IPS DF 6.9 (cell line): ENCODE measurements around the gene CRTC3.
A peak's percentile ranks its signal among the peaks of the same experiment; 100 is the strongest.
"Not testable (repeated sequence)": the region's sequence is repeated elsewhere in the genome, so short reads cannot be mapped to it uniquely, and the experiment has no call there.

Experiments used
- DNase-seq: peaks from one replicate; pipeline ENCODE4 v3.0.0-alpha.2; 2013; ENCODE audit warnings: low read depth, low spot score
- H3K27ac ChIP-seq: one replicate; pipeline ENCODE4 v1.5.1; 2013; ENCODE audit warnings: low read length, control low read depth
- H3K27me3 ChIP-seq: 2 replicates; pipeline ENCODE4 v1.6.1; 2013; ENCODE audit warnings: mild to moderate bottlenecking, low read length; ENCODE audit not compliant: control insufficient read depth, insufficient read depth
- H3K36me3 ChIP-seq: 2 replicates; pipeline ENCODE4 v1.6.1; 2013; ENCODE audit warnings: low read length; ENCODE audit not compliant: control insufficient read depth, insufficient read depth
- H3K4me1 ChIP-seq: 2 replicates; pipeline ENCODE4 v1.6.1; 2013; ENCODE audit warnings: low read length; ENCODE audit not compliant: control insufficient read depth, insufficient read depth
- H3K4me3 ChIP-seq: 2 replicates; pipeline ENCODE4 v1.5.1; 2013; ENCODE audit warnings: mild to moderate bottlenecking, low read length
- H3K9me3 ChIP-seq: 2 replicates; pipeline ENCODE4 v1.6.1; 2013; ENCODE audit warnings: low read length, inconsistent platforms; ENCODE audit not compliant: control insufficient read depth, insufficient read depth
- WGBS: extraction: QIAGEN DNeasy Blood & Tissue Kit; methylation state at CpG from one replicate; pipeline ENCODE4 v1.1.7; 2013; ENCODE audit warnings: mixed read lengths, missing lambda C conversion rate; ENCODE audit not compliant: insufficient read length, insufficient coverage; 5-methylcytosine and 5-hydroxymethylcytosine counted together

Gene CRTC3

GRCh38 chr15:90645873-90646575 lies 116.3 kb downstream of the CRTC3 start:
- Histone ChIP-seq H3K4me3 (no peak overlapping the region), H3K4me1 (no peaks in the 10 kb centered on the region; the same call in 1 of the 2 replicates), H3K27me3 (no peaks in the 10 kb centered on the region), H3K9me3 (no peaks in the 10 kb centered on the region), H3K27ac (no peak overlapping the region), H3K36me3 (no peaks in the 10 kb centered on the region)
- WGBS, result no CpG with 5 or more reads among the region's 23 CpGs
- no peak for DNase-seq

GRCh38 chr15:90646662-90647305 lies 117.1 kb downstream of the CRTC3 start:
- 100% methylated on average over 1 of the region's 6 CpGs for WGBS
- Histone ChIP-seq H3K4me3 (no peak overlapping the region), H3K27me3 (no peaks in the 10 kb centered on the region), H3K27ac (no peak overlapping the region), H3K36me3 (no peaks in the 10 kb centered on the region), H3K9me3 (no peaks in the 10 kb centered on the region), H3K4me1 (no peaks in the 10 kb centered on the region; the same call in 1 of the 2 replicates)
- no peak for DNase-seq

- 100% methylated on average over 2 of the region's 2 CpGs for WGBS
- DNase-seq, result no peak
- Histone ChIP-seq H3K4me1 (no peaks in the 10 kb centered on the region; the same call in 1 of the 2 replicates), H3K27me3 (no peaks in the 10 kb centered on the region), H3K36me3 (no peaks in the 10 kb centered on the region), H3K27ac (no peak overlapping the region), H3K4me3 (no peak overlapping the region), H3K9me3 (no peaks in the 10 kb centered on the region)
Observed at GRCh38 chr15:90647326-90647725, 117.6 kb downstream of the CRTC3 start.

- Histone ChIP-seq H3K9me3 (no peaks in the 10 kb centered on the region), H3K36me3 (no peaks in the 10 kb centered on the region), H3K4me1 (no peaks in the 10 kb centered on the region; the same call in 1 of the 2 replicates), H3K27ac (no peak overlapping the region), H3K4me3 (no peak overlapping the region), H3K27me3 (no peaks in the 10 kb centered on the region)
- WGBS, result no CpG with 5 or more reads among the region's 14 CpGs
- peak; percentile 50 for DNase-seq
Observed at GRCh38 chr15:90648137-90649070, 118.7 kb downstream of the CRTC3 start.

- Histone ChIP-seq H3K9me3 (no peaks in the 10 kb centered on the region), H3K27ac (no peak overlapping the region), H3K4me3 (no peak overlapping the region), H3K4me1 (no peaks in the 10 kb centered on the region; the same call in 1 of the 2 replicates), H3K27me3 (no peaks in the 10 kb centered on the region), H3K36me3 (no peaks in the 10 kb centered on the region)
- DNase-seq, result no peak
- no CpG with 5 or more reads among the region's 8 CpGs for WGBS
Observed at GRCh38 chr15:90650117-90650955, 120.6 kb downstream of the CRTC3 start.

- Histone ChIP-seq H3K27ac (no peak overlapping the region), H3K4me3 (no peak overlapping the region), H3K27me3 (no peaks in the 10 kb centered on the region), H3K4me1 (no peaks in the 10 kb centered on the region), H3K9me3 (no peaks in the 10 kb centered on the region), H3K36me3 (no peaks in the 10 kb centered on the region)
- no peak for DNase-seq
- no CpG with 5 or more reads among the region's 14 CpGs for WGBS
Observed at GRCh38 chr15:90650956-90651689, 121.4 kb downstream of the CRTC3 start.

- Histone ChIP-seq H3K36me3 (no peaks in the 10 kb centered on the region), H3K27ac (no peak overlapping the region), H3K27me3 (no peaks in the 10 kb centered on the region), H3K4me3 (no peak overlapping the region), H3K9me3 (no peaks in the 10 kb centered on the region), H3K4me1 (no peaks in the 10 kb centered on the region)
- WGBS, result no CpG with 5 or more reads among the region's 12 CpGs
- no peak for DNase-seq
Observed at GRCh38 chr15:90654233-90655136, 124.8 kb downstream of the CRTC3 start.

GRCh38 chr15:90657520-90658172 lies 127.9 kb downstream of the CRTC3 start:
- WGBS, result no CpG with 5 or more reads among the region's 7 CpGs
- not testable (repeated sequence) for H3K27ac ChIP-seq, H3K4me1 ChIP-seq

More at GRCh38 chr15:90657520-90658172, 127.9 kb downstream of the CRTC3 start:
- not testable (repeated sequence) for H3K4me3 ChIP-seq, DNase-seq, H3K27me3 ChIP-seq, H3K9me3 ChIP-seq, H3K36me3 ChIP-seq
